ENCODE results near the gene PLS3. TPM values are rescaled to one million over a fixed set of nuclear protein-coding genes. Genes with fewer than 3 reads are reported as not detected.
"Not testable (repeated sequence)": the region's sequence is repeated elsewhere in the genome, so short reads cannot be mapped to it uniquely, and the experiment has no call there.

PLS3 gene
- polyA plus RNA-seq, 1 donor from 2014 or later: 3.8 TPM

- no peak overlapping the region for H3K4me2 ChIP-seq (ENCODE audit: low read length)
- no peaks in the 10 kb centered on the region for H3F3A ChIP-seq (ENCODE audit: insufficient read depth, low read length, poor library complexity, severe bottlenecking)
- H3K9me2 ChIP-seq (ENCODE audit: insufficient read depth, low read length): no peaks in the 10 kb centered on the region
- H3K9me3 ChIP-seq (ENCODE audit: low read length): no peaks in the 10 kb centered on the region
- H4K20me1 ChIP-seq (ENCODE audit: insufficient read depth): no peaks in the 10 kb centered on the region
- no peak overlapping the region for H2AFZ ChIP-seq (ENCODE audit: low read depth, low read length)
- TF ChIP-seq EP300 (conservative IDR thresholded peaks at IDR 0.05; ENCODE audit: poor library complexity, severe bottlenecking) (no peak), TAF1 (IDR thresholded peaks at IDR 0.05; ENCODE audit: low read depth) (no peak), CTCF (IDR thresholded peaks at IDR 0.05; ENCODE audit: poor library complexity, severe bottlenecking) (no peak), POLR2AphosphoS5 (IDR thresholded peaks at IDR 0.05) (no peak), EZH2 (IDR thresholded peaks at IDR 0.05; ENCODE audit: borderline replicate concordance, insufficient read depth, low read length, poor library complexity, severe bottlenecking) (no peak)
- no peaks in the 10 kb centered on the region for H3K27me3 ChIP-seq (ENCODE audit: insufficient read depth, low read depth, low read length)
- no peak overlapping the region for H3K9ac ChIP-seq (ENCODE audit: low read length)
- no peak overlapping the region for H3K27ac ChIP-seq (ENCODE audit: low read length)
- no peaks in the 10 kb centered on the region for H3K79me2 ChIP-seq (replicated peaks; ENCODE audit: insufficient read depth, low read length)
- H3K36me3 ChIP-seq (ENCODE audit: insufficient read depth, low read length): no peaks in the 10 kb centered on the region
- no peak overlapping the region for H3K4me3 ChIP-seq (ENCODE audit: low read length)
Observed at GRCh38 chrX:115639334-115639880, 78.4 kb downstream of the PLS3 start.

GRCh38 chrX:115642311-115642710 is 81.3 kb downstream of the PLS3 start:
- no peaks in the 10 kb centered on the region for H3K79me2 ChIP-seq (replicated peaks; ENCODE audit: insufficient read depth, low read length)
- H3K27me3 ChIP-seq (ENCODE audit: insufficient read depth, low read depth, low read length): no peaks in the 10 kb centered on the region
- H3K4me2 ChIP-seq (ENCODE audit: low read length): no peak overlapping the region
- no peaks in the 10 kb centered on the region for H3K9me3 ChIP-seq (ENCODE audit: low read length)
- H3K27ac ChIP-seq (ENCODE audit: low read length): no peak overlapping the region
- H4K20me1 ChIP-seq (ENCODE audit: insufficient read depth): no peaks in the 10 kb centered on the region
- no peak overlapping the region for H2AFZ ChIP-seq (ENCODE audit: low read depth, low read length)
- no peak overlapping the region for H3K4me3 ChIP-seq (ENCODE audit: low read length)
- no peak overlapping the region for H3K9ac ChIP-seq (ENCODE audit: low read length)
- H3K9me2 ChIP-seq (ENCODE audit: insufficient read depth, low read length): no peaks in the 10 kb centered on the region
- no peaks in the 10 kb centered on the region for H3K36me3 ChIP-seq (ENCODE audit: insufficient read depth, low read length)
- no peaks in the 10 kb centered on the region for H3F3A ChIP-seq (ENCODE audit: insufficient read depth, low read length, poor library complexity, severe bottlenecking)
- TF ChIP-seq EP300 (conservative IDR thresholded peaks at IDR 0.05; ENCODE audit: poor library complexity, severe bottlenecking): no peak
- no peak for TF ChIP-seq CTCF (IDR thresholded peaks at IDR 0.05; ENCODE audit: poor library complexity, severe bottlenecking)

- no peaks in the 10 kb centered on the region for H3K36me3 ChIP-seq (ENCODE audit: insufficient read depth, low read length)
- H3K4me2 ChIP-seq (ENCODE audit: low read length): no peak overlapping the region
- H3K27ac ChIP-seq (ENCODE audit: low read length): no peak overlapping the region
- H3K9ac ChIP-seq (ENCODE audit: low read length): no peak overlapping the region
- no peaks in the 10 kb centered on the region for H3K79me2 ChIP-seq (replicated peaks; ENCODE audit: insufficient read depth, low read length)
- no peaks in the 10 kb centered on the region for H3F3A ChIP-seq (ENCODE audit: insufficient read depth, low read length, poor library complexity, severe bottlenecking)
- H4K20me1 ChIP-seq (ENCODE audit: insufficient read depth): no peaks in the 10 kb centered on the region
- H3K9me3 ChIP-seq (ENCODE audit: low read length): no peaks in the 10 kb centered on the region
- H3K4me3 ChIP-seq (ENCODE audit: low read length): no peak overlapping the region
- no peaks in the 10 kb centered on the region for H3K27me3 ChIP-seq (ENCODE audit: insufficient read depth, low read depth, low read length)
- H2AFZ ChIP-seq (ENCODE audit: low read depth, low read length): no peak overlapping the region
- H3K9me2 ChIP-seq (ENCODE audit: insufficient read depth, low read length): no peaks in the 10 kb centered on the region
- TF ChIP-seq POLR2AphosphoS5 (IDR thresholded peaks at IDR 0.05) (no peak), SMC3 (conservative IDR thresholded peaks at IDR 0.05; ENCODE audit: poor library complexity) (peak; percentile 82), CTCF (IDR thresholded peaks at IDR 0.05; ENCODE audit: poor library complexity, severe bottlenecking) (peak; percentile 75), RAD21 (conservative IDR thresholded peaks at IDR 0.05) (peak; percentile 81)
Observed at GRCh38 chrX:115642895-115643530, 82.0 kb downstream of the PLS3 start.

- not testable (repeated sequence) for H3K79me2 ChIP-seq (replicated peaks; ENCODE audit: insufficient read depth, low read length); H4K20me1 ChIP-seq (ENCODE audit: insufficient read depth); H3F3A ChIP-seq (ENCODE audit: insufficient read depth, low read length, poor library complexity, severe bottlenecking); H3K27me3 ChIP-seq (ENCODE audit: insufficient read depth, low read depth, low read length); H3K36me3 ChIP-seq (ENCODE audit: insufficient read depth, low read length); H3K4me2 ChIP-seq (ENCODE audit: low read length); H3K9me3 ChIP-seq (ENCODE audit: low read length); H3K4me3 ChIP-seq (ENCODE audit: low read length); H2AFZ ChIP-seq (ENCODE audit: low read depth, low read length); H3K27ac ChIP-seq (ENCODE audit: low read length); H3K9me2 ChIP-seq (ENCODE audit: insufficient read depth, low read length); H3K9ac ChIP-seq (ENCODE audit: low read length)
Observed at GRCh38 chrX:115644397-115644796, 83.4 kb downstream of the PLS3 start.
